ENCODE results near the gene HDGF.

GRCh38 chr1:156717351-156717750 lies 34.1 kb downstream of the HDGF start:
- TF ChIP-seq CTCF (IDR thresholded peaks at IDR 0.05) (no peak), POLR2A (IDR thresholded peaks at IDR 0.05) (no peak)

All from body of pancreas (tissue), 4 donors.